Keratinocyte (primary cell): Measurements from ENCODE around the gene DNAAF5. TPM values are rescaled to one million over a fixed set of nuclear protein-coding genes. Genes with fewer than 3 reads are reported as not detected.

Experiments used
- DNase-seq: peaks from one replicate; pipeline ENCODE4 v3.0.0-alpha.2; 2011; ENCODE audit warnings: low read depth, missing footprints, low spot score
- FAIRE-seq: peaks from 2 replicates; lab custom pipeline; 2011; peaks lifted over from hg19 to GRCh38; lab: Jason Lieb, UNC
- H2AFZ ChIP-seq: 2 replicates; pipeline ENCODE4 v1.6.0; 2012; ENCODE audit warnings: low read length, control low read depth, inconsistent platforms; ENCODE audit not compliant: control insufficient read depth
- H3K27ac ChIP-seq: 2 replicates; pipeline ENCODE4 v1.5.1; 2011; ENCODE audit warnings: low read length; ENCODE audit not compliant: control insufficient read depth, insufficient read depth
- H3K27me3 ChIP-seq: 3 replicates; pipeline ENCODE4 v1.6.0; 2011; ENCODE audit warnings: low read length; ENCODE audit not compliant: control insufficient read depth, insufficient read depth; ENCODE audit errors: extremely low read depth
- H3K36me3 ChIP-seq, 2 experiments: 2 replicates in 1 of 2; 3 replicates in 1 of 2; pipeline ENCODE4 v1.5.1; 2011; ENCODE audit warnings: low read length in 2 of 2, mild to moderate bottlenecking in 1 of 2; ENCODE audit not compliant: control insufficient read depth in 2 of 2, insufficient read depth in 2 of 2; ENCODE audit errors: extremely low read depth in 1 of 2
- H3K4me1 ChIP-seq: 3 replicates; pipeline ENCODE4 v1.5.1; 2011; ENCODE audit warnings: low read length; ENCODE audit not compliant: control insufficient read depth, insufficient read depth; ENCODE audit errors: extremely low read depth
- H3K4me2 ChIP-seq: 3 replicates; pipeline ENCODE4 v1.6.0; 2011; ENCODE audit warnings: low read depth, low read length; ENCODE audit not compliant: control insufficient read depth, insufficient read depth; ENCODE audit errors: extremely low read depth
- H3K4me3 ChIP-seq, 3 experiments: fragments of 200-600 bp in 1 of 3; sonication (generic) in 1 of 3; 2 replicates in 2 of 3; 3 replicates in 1 of 3; pipeline ENCODE4 v1.5.1; 2011 to 2016; ENCODE audit warnings: low read length in 3 of 3, mild to moderate bottlenecking in 3 of 3, control low read depth in 2 of 3, inconsistent platforms in 1 of 3, low read depth in 1 of 3, mixed read lengths in 1 of 3, mixed run types in 1 of 3, moderate library complexity in 1 of 3; ENCODE audit not compliant: control insufficient read depth in 2 of 3, insufficient read depth in 2 of 3; ENCODE audit errors: extremely low read depth in 1 of 3
- H3K79me2 ChIP-seq: 2 replicates; pipeline ENCODE4 v1.6.0; 2012; ENCODE audit warnings: low read length; ENCODE audit not compliant: control insufficient read depth, insufficient read depth
- H3K9ac ChIP-seq: 3 replicates; pipeline ENCODE4 v1.6.0; 2011; ENCODE audit warnings: low read length; ENCODE audit not compliant: control insufficient read depth, insufficient read depth; ENCODE audit errors: extremely low read depth
- H3K9me1 ChIP-seq: 3 replicates; pipeline ENCODE4 v1.6.0; 2011; ENCODE audit warnings: low read length; ENCODE audit not compliant: control insufficient read depth, insufficient read depth; ENCODE audit errors: extremely low read depth
- H3K9me3 ChIP-seq: 2 replicates; pipeline ENCODE4 v1.5.1; 2012; ENCODE audit warnings: low read depth, low read length; ENCODE audit not compliant: control insufficient read depth
- H4K20me1 ChIP-seq: 3 replicates; pipeline ENCODE4 v1.6.0; 2011; ENCODE audit warnings: low read length; ENCODE audit not compliant: control insufficient read depth, insufficient read depth; ENCODE audit errors: extremely low read depth
- EZH2 ChIP-seq: IDR thresholded peaks from one replicate; pipeline ENCODE4 v1.6.1; 2012; ENCODE audit warnings: inconsistent platforms, mild to moderate bottlenecking, low read length, moderate library complexity
- dilution Hi-C: fragments of 300-500 bp; cut with MboI; formaldehyde crosslinking; loops from one replicate; pipeline ENCODE4 v1.7.0; 2020; ENCODE audit warnings: low sequenced_read_pairs; ENCODE audit not compliant: extremely low pct_ligation_motif_present
- polyA plus RNA-seq, 5 experiments: library from polyadenylated mRNA; depleted of rRNA in 3 of 5; stranded (reverse) in 3 of 5; stranded (forward) in 1 of 5; unstranded in 1 of 5; fragments of >200 nt; gene quantifications; 1 replicate in 1 of 5; 2 replicates in 3 of 5; 3 replicates in 1 of 5; pipeline versions ENCODE4 v1.2.1 to v1.2.3, GENCODE V29; 2011 to 2012; ENCODE audit warnings: missing spikeins in 2 of 5, low read depth in 1 of 5, low replicate concordance in 1 of 5
- TF ChIP-seq, protein P1 (sequence below), 3 experiments: IDR thresholded peaks in 1 of 3; conservative IDR thresholded peaks in 1 of 3; optimal IDR thresholded peaks in 1 of 3; 2 replicates in 2 of 3; 3 replicates in 1 of 3; pipeline versions ENCODE3 to v1.5.1; 2011; ENCODE audit warnings: low read length in 3 of 3, mild to moderate bottlenecking in 3 of 3, moderate library complexity in 2 of 3, control low read depth in 1 of 3, inconsistent platforms in 1 of 3; ENCODE audit not compliant: insufficient read depth in 2 of 3; ENCODE audit errors: extremely low read depth in 1 of 3

DNAAF5 gene
- polyA plus RNA-seq, 1 donor (not counting 4 experiments of a cell fraction or from before 2014, with no cell fraction given): 16.3 TPM

DNA sequence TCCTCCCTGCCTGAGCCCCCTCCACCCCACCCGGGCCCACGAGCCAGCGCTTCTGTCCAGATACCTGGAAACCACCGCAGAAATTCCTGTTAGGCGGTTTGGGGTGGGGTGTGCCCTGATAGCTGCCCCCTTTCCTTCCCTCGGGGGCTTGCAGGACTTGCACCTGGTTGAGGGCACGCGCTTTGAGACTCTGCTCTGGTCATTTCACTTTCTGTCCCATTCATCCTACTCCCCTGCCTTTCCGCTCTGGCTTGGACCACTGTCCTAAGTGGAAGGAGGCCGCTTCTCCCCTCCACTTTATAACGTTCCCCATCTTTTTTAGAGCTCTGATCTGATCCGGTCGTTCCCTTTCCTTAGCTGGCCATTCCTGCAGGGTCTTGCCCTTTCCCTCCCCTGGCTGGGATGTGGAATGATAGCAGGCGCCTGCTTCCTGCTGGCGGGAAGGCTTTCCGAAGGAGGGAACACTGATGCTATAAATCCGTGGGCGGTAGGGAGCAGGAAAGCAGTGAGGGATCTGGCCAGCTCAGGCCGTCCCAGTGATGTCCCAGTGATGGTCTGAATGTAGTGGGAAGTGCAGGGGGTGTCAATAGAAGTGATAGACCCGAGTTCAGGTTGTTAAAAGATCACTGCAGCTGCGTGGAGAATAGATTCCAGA lies 1.4 kb downstream of the DNAAF5 start:
- no peaks in the 10 kb centered on the region for H3K9me1 ChIP-seq
- peaks cover 33% of the 10 kb centered on the region for H3K79me2 ChIP-seq
- H3K4me3 ChIP-seq: peak overlapping the region; percentile 48 to 67 (median 59)
- peaks cover 11 to 22% of the 10 kb centered on the region in 2 experiments for H3K36me3 ChIP-seq
- H3K9ac ChIP-seq: peak overlapping the region; percentile 23
- DNase-seq (no peak), FAIRE-seq (no peak)
- dilution Hi-C loops: no loop called here
- TF ChIP-seq, protein P1, sequence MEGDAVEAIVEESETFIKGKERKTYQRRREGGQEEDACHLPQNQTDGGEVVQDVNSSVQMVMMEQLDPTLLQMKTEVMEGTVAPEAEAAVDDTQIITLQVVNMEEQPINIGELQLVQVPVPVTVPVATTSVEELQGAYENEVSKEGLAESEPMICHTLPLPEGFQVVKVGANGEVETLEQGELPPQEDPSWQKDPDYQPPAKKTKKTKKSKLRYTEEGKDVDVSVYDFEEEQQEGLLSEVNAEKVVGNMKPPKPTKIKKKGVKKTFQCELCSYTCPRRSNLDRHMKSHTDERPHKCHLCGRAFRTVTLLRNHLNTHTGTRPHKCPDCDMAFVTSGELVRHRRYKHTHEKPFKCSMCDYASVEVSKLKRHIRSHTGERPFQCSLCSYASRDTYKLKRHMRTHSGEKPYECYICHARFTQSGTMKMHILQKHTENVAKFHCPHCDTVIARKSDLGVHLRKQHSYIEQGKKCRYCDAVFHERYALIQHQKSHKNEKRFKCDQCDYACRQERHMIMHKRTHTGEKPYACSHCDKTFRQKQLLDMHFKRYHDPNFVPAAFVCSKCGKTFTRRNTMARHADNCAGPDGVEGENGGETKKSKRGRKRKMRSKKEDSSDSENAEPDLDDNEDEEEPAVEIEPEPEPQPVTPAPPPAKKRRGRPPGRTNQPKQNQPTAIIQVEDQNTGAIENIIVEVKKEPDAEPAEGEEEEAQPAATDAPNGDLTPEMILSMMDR (optimal IDR thresholded peaks at IDR 0.05 in 1 of 3, IDR thresholded peaks at IDR 0.05 in 1 of 3, conservative IDR thresholded peaks at IDR 0.05 in 1 of 3; ENCODE audit: extremely low read depth in 1 of 3, insufficient read depth in 2 of 3, low read length in 3 of 3): no peak
- TF ChIP-seq EZH2: no peak
- H3K4me1 ChIP-seq: peaks cover 18% of the 10 kb centered on the region
- H3K27ac ChIP-seq: no peak overlapping the region
- no peak overlapping the region for H2AFZ ChIP-seq
- peaks cover 2% of the 10 kb centered on the region for H4K20me1 ChIP-seq
- peaks cover 3% of the 10 kb centered on the region for H3K9me3 ChIP-seq
- H3K4me2 ChIP-seq: peak overlapping the region; percentile 86
- no peaks in the 10 kb centered on the region for H3K27me3 ChIP-seq

DNA sequence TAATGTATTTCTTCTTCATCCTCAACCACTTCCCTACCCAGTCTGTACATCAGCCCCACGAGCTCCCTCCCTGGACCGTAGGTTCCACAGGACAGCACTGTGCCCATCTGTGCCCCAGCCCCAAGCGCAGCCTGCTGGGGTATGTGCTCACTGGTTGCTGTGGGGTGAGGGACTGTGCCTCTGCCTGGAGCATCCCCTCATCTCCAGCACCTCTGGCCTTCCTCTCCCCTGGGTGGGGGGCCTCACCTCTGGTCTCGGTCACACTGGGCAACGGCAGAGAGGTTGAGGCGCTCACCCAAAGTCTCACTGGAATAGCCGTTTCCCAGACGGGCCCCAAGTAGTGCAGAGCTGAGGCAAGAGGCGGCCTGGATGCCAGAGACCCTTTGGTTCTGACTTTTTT lies 2.1 kb downstream of the DNAAF5 start:
- H3K36me3 ChIP-seq: peaks cover 10 to 22% of the 10 kb centered on the region in 2 experiments
- H3K9me1 ChIP-seq: no peaks in the 10 kb centered on the region
- peaks cover 36% of the 10 kb centered on the region for H3K79me2 ChIP-seq
- no peaks in the 10 kb centered on the region for H3K27me3 ChIP-seq
- H4K20me1 ChIP-seq: peaks cover 2% of the 10 kb centered on the region
- no peak for TF ChIP-seq EZH2
- TF ChIP-seq, protein P1 (optimal IDR thresholded peaks at IDR 0.05 in 1 of 3, IDR thresholded peaks at IDR 0.05 in 1 of 3, conservative IDR thresholded peaks at IDR 0.05 in 1 of 3; ENCODE audit: extremely low read depth in 1 of 3, insufficient read depth in 2 of 3, low read length in 3 of 3): no peak
- H3K4me3 ChIP-seq: no peak overlapping the region
- peak overlapping the region; percentile 86 for H3K4me2 ChIP-seq
- no peak overlapping the region for H2AFZ ChIP-seq
- FAIRE-seq (no peak), DNase-seq (no peak)
- no peak overlapping the region for H3K27ac ChIP-seq
- no peak overlapping the region for H3K9ac ChIP-seq
- peaks cover 3% of the 10 kb centered on the region for H3K9me3 ChIP-seq
- peaks cover 18% of the 10 kb centered on the region for H3K4me1 ChIP-seq
- dilution Hi-C loops: no loop called here
